Left ventricle myocardium inferior (tissue), 1 donor: ENCODE data around the gene ARL3. TPM values are rescaled to one million over a fixed set of nuclear protein-coding genes. Genes with fewer than 3 reads are reported as not detected.

Experiments used
- DNase-seq: peaks from one replicate; pipeline ENCODE4 v3.0.0-alpha.2; 2020
- H3K27ac ChIP-seq: fragments of 200-600 bp; replicated peaks from 2 replicates; pipeline ENCODE4 v1.8.0; 2021
- H3K27me3 ChIP-seq: fragments of 200-600 bp; 2 replicates; pipeline ENCODE4 v1.8.0; 2021; ENCODE audit warnings: low read depth
- H3K36me3 ChIP-seq: fragments of 200-600 bp; 2 replicates; pipeline ENCODE4 v1.8.0; 2021
- H3K4me1 ChIP-seq: fragments of 200-600 bp; 2 replicates; pipeline ENCODE4 v1.8.0; 2021
- H3K4me3 ChIP-seq: fragments of 200-600 bp; 2 replicates; pipeline ENCODE4 v1.8.0; 2021; ENCODE audit warnings: mild to moderate bottlenecking, moderate library complexity
- H3K9me3 ChIP-seq: fragments of 200-600 bp; replicated peaks from 2 replicates; pipeline ENCODE4 v1.8.0; 2021
- CTCF ChIP-seq: fragments of 200-600 bp; IDR thresholded peaks from 2 replicates; pipeline ENCODE4 v1.8.0; 2021; ENCODE audit warnings: antibody characterized with exemption, mild to moderate bottlenecking, borderline replicate concordance
- intact Hi-C: fragments of 100-400 bp; cut with micrococcal nuclease; formaldehyde crosslinking; loops from one replicate; pipeline ENCODE4 v1.11.0; 2022
- total RNA-seq: library from RNA; stranded (reverse); fragmentation: NEBNext Ultra II Directional; extraction: Animal tissue kit (Norgen Biotek cat#: 25700); gene quantifications from one replicate; pipeline ENCODE4 v1.2.1, GENCODE V29; 2021
- donor health status: DM: no; HTN: yes; CAD: no; lungs with severe emphysema.

Gene ARL3
- total RNA-seq, 1 donor from 2014 or later, result 13.4 TPM

DNA sequence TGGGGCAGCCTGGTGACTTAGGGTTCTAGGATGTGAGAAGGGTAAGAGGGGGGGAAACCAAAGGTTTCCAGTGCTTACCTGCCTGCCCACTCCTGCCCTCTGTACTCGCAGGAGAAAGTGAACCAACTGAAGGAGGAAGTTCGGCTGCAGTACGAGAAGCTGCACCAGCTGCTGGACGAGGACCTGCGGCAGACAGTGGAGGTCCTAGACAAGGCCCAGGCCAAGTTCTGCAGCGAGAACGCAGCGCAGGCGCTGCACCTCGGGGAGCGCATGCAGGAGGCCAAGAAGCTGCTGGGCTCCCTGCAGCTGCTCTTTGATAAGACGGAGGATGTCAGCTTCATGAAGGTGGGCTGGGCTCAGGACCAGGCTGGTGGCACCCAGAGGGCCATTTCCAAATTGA is 59.2 kb downstream of the ARL3 start:
- no peak overlapping the region for H3K4me3 ChIP-seq
- peak overlapping the region; percentile 17 for H3K27ac ChIP-seq
- H3K4me1 ChIP-seq, result peaks cover 84% of the 10 kb centered on the region
- H3K9me3 ChIP-seq, result no peaks in the 10 kb centered on the region
- H3K27me3 ChIP-seq, result no peaks in the 10 kb centered on the region
- peaks cover 58% of the 10 kb centered on the region for H3K36me3 ChIP-seq
- no peak for TF ChIP-seq CTCF
- no peak for DNase-seq
- intact Hi-C loops, result no loop called here

DNA sequence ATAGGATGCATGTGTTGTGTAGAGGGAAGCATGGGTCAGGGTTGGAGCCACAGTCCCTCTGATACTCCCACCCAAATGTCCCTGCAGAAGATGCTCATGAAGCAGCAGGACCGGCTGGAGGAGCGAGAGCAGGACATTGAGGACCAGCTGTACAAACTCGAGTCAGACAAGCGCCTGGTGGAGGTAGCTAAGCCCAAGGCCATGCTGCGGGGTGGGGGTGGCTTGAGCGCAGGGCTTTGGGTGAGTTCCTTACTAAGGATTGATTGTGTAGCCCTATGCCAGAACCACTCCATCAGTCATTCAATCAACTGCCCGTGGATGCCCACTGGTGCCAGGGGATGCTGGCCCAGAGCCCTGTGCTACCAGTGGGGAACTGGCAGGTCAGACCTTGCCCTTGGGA is 59.6 kb downstream of the ARL3 start:
- Histone ChIP-seq H3K4me1 (peaks cover 86% of the 10 kb centered on the region), H3K27me3 (no peaks in the 10 kb centered on the region), H3K9me3 (no peaks in the 10 kb centered on the region), H3K36me3 (peaks cover 58% of the 10 kb centered on the region), H3K4me3 (no peak overlapping the region), H3K27ac (peak overlapping the region; percentile 23)
- intact Hi-C loops, result no loop called here
- DNase-seq, result no peak
- TF ChIP-seq CTCF, result no peak

DNA sequence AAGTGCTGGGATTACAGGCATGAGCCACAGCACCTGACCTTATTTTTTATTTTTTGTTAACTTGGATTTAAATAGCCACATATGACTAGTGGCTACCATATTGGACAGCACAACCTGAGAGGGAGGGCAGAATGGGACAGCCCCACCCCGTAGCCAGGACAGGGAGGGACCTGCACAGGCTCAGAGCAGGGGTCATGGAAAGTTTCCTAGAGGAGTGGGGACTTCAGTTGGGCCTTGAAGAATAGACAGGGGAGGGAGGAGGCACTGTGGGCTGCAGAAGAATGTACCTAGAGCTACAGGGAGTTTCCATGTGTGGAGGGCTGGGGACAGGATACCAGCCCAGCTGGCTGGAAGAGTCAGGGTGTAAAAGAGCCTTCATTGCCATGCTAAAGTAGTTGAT is 61.1 kb downstream of the ARL3 start:
- H3K4me1 ChIP-seq, result peaks cover 93% of the 10 kb centered on the region

GRCh38 chr10:102652170-102652916 is 61.9 kb downstream of the ARL3 start:
- no peak for DNase-seq
- Histone ChIP-seq H3K9me3 (no peaks in the 10 kb centered on the region), H3K27ac (peak overlapping the region; percentile 99), H3K4me1 (peaks cover 93% of the 10 kb centered on the region), H3K4me3 (no peak overlapping the region), H3K27me3 (no peaks in the 10 kb centered on the region), H3K36me3 (peaks cover 46% of the 10 kb centered on the region)
- intact Hi-C loops, result no loop called here
- TF ChIP-seq CTCF, result no peak

More for the DNA sequence above, 61.1 kb downstream of the ARL3 start:
- DNase-seq, result no peak
- Histone ChIP-seq H3K27me3 (no peaks in the 10 kb centered on the region), H3K27ac (peak overlapping the region; percentile 39), H3K4me3 (no peak overlapping the region), H3K9me3 (no peaks in the 10 kb centered on the region), H3K36me3 (peaks cover 53% of the 10 kb centered on the region)
- no peak for TF ChIP-seq CTCF
- intact Hi-C loops, result no loop called here

GRCh38 chr10:102651455-102652169 is 62.6 kb downstream of the ARL3 start:
- DNase-seq, result no peak
- intact Hi-C loops, result no loop called here
- H3K4me1 ChIP-seq, result peaks cover 93% of the 10 kb centered on the region
- TF ChIP-seq CTCF, result no peak
- H3K4me3 ChIP-seq, result no peak overlapping the region
- peaks cover 39% of the 10 kb centered on the region for H3K36me3 ChIP-seq
- H3K9me3 ChIP-seq, result no peaks in the 10 kb centered on the region
- H3K27me3 ChIP-seq, result no peaks in the 10 kb centered on the region
- H3K27ac ChIP-seq, result peak overlapping the region; percentile 99
